ENCODE results near the gene HCAR3.
"Not testable (repeated sequence)": the region's sequence is repeated elsewhere in the genome, so short reads cannot be mapped to it uniquely, and the experiment has no call there.

GRCh38 chr12:122703841-122704240 lies 12.8 kb downstream of the HCAR3 start:
- TF ChIP-seq ZNF691 (CRISPR knock-in tag; IDR thresholded peaks at IDR 0.05; ENCODE audit: borderline replicate concordance, low read depth); HMGXB4 (CRISPR knock-in tag; IDR thresholded peaks at IDR 0.05; ENCODE audit: borderline replicate concordance in 1 of 2, low read depth in 1 of 2); BCLAF1 (IDR thresholded peaks at IDR 0.05); HCFC1 (IDR thresholded peaks at IDR 0.05; ENCODE audit: low read depth, low read length); EZH2 (conservative IDR thresholded peaks at IDR 0.05; ENCODE audit: low read depth, low read length); ZBTB44 (CRISPR knock-in tag; IDR thresholded peaks at IDR 0.05); REST (IDR thresholded peaks at IDR 0.05; ENCODE audit: borderline replicate concordance in 1 of 2, low read depth in 1 of 2, low read length in 2 of 2); FOSL2 (CRISPR knock-in tag; IDR thresholded peaks at IDR 0.05); ZNF136 (CRISPR knock-in tag; IDR thresholded peaks at IDR 0.05; ENCODE audit: low read depth); NFIC (IDR thresholded peaks at IDR 0.05; ENCODE audit: low read length); ZSCAN29 (CRISPR knock-in tag; conservative IDR thresholded peaks at IDR 0.05); CTCF (CRISPR knock-in tag; IDR thresholded peaks at IDR 0.05): not testable (repeated sequence)
